ENCODE measurements around the gene FBXW7.

Gene FBXW7

DNA sequence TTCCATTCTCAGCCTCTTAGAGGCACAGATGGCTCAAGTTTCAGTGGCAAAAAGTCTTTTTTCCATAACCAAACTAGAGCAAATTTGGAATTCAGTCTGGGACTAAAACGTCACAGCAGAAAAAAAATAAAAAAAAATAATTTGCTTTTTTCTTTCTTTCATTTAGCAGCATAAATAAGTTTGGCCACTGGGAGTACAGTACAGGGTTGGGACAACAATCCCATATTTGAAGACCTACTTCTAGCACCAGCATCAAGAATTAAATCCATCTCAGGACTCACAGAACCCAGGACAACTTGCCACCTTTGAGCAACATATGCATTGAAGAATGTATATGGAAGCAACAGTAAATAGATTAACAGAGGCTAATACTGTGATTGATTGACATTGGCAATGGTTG lies 214.0 kb downstream of the FBXW7 start:
- DNase-seq: no peak

DNA sequence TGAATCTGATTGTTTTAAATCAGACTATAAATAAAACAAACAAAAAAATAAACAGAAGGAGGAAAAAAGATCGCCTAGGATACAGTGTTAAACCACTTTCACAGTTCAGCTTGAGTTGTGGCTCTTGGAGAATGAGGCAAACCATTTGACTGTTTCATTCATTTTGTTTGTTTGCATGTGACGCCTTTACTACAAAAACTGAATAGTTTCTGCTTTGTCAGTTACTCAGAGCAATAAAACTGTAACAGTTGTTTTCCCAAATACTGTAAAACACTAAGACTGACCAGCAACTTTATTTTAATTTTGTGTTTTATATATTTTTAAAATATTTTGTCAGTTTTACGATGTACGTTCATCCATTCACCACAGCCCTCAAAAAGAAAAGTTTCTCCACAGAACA lies 214.5 kb downstream of the FBXW7 start:
- DNase-seq: no peak

GRCh38 chr4:152316969-152317368 lies 218.9 kb downstream of the FBXW7 start:
- DNase-seq: no peak

DNA sequence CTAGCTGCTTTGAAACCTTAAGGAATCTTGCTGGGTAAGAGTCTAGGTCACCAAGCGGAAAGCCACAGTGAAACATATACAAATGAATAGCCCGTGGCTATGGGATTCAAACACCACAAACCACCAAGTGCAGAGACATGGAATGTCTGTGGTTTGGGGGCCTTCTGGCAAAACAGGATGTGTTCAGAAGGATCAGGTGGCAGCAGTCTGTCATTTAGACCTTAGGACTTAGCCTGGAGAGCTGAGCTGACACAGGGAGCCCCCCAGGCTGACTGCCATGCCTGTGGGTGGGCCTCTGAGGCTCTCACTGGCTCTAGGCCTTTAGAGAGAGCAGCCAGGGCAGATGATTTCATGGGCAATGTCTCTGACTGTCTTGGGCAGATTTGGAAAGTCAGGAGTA lies 225.6 kb downstream of the FBXW7 start:
- no peak for DNase-seq

GRCh38 chr4:152309418-152309817 lies 226.5 kb downstream of the FBXW7 start:
- no peak for DNase-seq

DNA sequence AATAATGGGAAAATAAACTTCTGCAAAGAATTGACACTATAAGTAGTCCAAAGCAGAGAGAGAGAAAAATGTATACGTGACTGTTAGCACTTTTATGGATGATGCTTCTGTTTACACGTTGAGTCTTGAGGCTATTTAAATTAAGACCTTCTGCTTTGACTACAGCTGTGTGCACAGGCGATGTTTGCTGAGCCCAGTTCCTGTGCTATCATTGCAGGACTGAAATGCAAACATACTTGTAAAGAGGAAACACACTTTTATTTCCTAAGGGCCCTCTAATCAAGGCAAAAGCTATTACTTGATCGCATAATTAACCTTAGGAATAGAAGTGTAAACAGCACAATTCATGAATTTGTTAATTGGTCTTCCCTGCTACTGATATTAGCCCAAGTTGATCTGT lies 226.9 kb downstream of the FBXW7 start:
- no peak for DNase-seq

DNA sequence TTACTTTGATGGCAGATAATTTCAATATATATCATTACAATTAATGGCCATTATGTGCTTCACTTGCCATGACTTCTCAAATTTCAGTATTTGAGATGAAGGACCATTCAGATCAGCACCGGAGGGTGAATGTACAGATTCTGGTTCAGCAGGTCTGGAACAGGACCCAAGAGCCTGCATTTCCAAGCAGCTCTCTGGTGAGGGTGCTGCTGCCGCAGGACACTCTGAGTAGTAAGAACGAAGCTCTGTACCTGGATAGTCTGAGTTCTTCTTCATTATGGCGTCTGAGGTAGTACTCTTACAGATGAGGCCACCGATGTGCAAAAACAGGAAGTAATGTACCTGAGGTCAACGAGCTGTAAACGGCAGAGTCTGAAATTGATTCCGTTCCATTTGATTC lies 228.2 kb downstream of the FBXW7 start:
- no peak for DNase-seq

DNA sequence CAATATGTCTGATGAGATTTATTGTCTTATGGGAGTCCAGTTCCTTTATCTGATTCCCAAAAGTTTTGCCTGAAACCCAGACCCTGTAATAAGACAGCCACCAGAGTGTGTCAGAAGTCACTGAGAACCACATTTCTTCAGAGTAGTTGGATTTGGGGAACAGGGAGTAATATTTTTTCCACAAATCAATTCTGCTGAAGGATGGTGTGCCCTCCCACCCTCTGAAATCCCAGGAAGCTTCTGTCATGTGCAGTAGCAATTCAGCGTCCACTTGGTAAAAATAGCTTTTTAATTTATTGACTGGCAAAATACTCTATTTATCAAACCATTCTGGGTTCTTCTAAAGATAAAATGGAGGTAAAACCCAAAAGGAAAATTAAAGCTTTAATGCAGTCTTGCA lies 229.4 kb downstream of the FBXW7 start:
- DNase-seq: no peak

GRCh38 chr4:152304220-152304619 lies 231.7 kb downstream of the FBXW7 start:
- no peak for DNase-seq

DNA sequence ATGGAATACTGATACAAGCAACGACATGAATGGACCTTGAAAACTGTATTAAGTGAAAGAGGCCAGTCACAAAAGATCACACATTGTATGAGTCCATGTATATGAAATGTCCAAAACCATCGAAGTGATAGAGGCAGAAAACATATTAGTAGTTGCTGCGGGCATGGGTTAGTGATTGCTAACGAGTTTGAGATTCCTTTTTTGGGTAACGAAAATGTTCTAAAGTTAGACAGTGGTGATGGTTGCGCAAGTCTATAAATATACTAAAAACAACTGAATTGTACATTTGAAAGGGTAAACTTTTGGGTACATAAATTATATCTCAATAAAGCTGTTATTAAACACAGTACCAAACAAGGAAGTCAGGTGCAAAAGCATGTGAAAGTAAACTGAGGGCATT lies 234.5 kb downstream of the FBXW7 start:
- no peak for DNase-seq

- no peak for DNase-seq
Measured at GRCh38 chr4:152299553-152299952, 236.3 kb downstream of the FBXW7 start.

- DNase-seq: no peak
Measured at GRCh38 chr4:152296386-152296785, 239.5 kb downstream of the FBXW7 start.

DNA sequence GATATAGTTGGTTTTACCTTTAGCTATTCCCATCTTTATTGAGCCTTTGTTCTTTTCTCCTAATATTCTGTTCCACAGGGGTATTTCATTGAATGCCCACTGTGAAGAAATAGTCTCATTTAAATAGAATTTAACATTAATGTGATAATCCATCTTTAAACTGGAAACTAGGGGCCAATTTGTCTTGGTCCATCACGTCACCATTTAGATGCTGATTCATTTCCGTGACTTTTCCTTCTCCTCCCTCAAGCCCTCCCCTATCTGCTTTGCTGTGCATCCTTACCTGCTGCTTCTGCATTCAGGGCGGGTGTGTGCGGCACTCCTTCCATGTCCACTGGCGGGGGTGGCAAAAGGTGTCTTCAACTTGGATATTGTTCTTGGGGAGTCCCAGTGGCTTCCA lies 241.1 kb downstream of the FBXW7 start:
- no peak for DNase-seq

DNA sequence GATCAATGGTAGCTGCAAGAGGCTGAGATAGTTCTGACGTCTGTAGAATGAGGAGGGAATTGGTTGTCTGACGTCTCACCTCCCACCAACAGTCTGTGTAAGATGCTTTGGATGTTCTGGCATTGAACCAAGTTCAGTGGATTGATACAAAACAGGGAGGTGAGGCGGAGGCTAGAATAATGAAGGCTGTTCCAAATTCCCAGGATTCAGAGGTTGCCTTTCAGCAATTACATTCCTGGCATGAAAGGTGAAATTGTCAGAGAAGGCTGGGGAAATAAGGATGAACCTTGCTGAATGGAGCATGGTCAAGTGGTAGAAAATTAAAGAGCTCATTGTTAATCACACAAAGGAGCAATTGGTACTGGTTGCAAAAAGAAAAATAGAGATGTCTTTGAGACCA lies 241.6 kb downstream of the FBXW7 start:
- no peak for DNase-seq

DNA sequence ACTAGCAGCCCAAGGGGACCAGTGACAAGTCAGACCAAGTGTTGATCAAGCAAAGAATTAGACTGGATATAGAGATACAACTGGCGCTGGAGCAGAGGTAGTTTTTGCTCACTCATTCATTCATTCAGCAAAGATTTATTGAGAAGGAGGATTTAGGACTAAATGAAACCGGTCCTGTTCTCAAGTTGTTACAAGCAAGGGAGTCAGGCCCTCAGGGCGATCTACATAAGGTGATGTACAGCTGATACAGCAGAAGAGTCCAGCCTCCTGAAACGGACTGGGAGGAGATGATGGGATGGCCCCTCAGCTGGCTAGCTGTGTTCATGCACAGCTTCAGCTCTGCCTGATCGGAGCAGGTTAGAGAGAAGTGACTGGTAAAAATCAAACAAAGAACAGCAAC lies 242.4 kb downstream of the FBXW7 start:
- no peak for DNase-seq

DNA sequence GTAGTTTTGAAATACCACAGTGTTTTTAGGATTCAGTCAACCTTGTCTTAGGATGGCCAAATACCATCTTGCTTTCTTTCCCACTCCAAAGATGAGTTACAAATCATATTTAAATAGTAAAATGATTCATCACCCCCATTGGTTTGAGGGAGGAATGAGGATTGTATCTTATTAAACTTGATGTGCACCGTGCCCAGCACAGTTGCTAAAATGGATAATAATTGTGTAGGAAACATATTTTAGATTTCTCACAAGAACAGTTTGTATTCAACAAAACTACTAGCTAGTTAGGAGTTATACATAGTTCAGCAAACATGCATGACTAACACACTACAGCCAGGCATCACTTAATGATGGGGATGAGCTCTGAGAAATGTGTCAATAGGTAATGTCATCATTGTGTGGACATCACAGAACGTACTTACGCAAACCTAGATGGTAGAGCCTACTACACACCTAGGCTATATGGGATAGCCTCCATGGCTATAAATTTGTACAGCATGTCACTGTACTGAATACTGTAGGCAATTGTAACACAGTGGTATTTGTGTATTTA lies 245.4 kb downstream of the FBXW7 start:
- no peak for DNase-seq

DNA sequence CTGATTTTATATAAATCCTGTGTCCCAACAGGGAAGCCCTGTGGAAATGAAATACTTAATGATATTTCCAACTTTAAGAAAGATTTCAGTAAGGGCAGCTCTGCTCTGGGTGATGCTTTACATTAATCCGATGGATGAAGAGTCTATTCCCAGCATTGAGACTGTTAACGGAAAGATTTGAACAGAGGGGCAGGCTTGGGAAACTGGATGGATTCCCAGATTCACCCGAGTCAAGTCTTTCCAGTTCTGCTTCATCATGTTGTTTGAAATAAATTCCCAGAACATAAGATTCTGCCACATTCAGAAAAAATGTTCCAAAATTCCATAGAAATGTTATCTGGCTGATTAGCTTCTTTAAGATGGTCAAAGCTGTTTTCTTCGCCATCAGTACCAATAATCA lies 246.0 kb downstream of the FBXW7 start:
- no peak for DNase-seq

GRCh38 chr4:152289541-152289940 lies 246.4 kb downstream of the FBXW7 start:
- DNase-seq: no peak

DNA sequence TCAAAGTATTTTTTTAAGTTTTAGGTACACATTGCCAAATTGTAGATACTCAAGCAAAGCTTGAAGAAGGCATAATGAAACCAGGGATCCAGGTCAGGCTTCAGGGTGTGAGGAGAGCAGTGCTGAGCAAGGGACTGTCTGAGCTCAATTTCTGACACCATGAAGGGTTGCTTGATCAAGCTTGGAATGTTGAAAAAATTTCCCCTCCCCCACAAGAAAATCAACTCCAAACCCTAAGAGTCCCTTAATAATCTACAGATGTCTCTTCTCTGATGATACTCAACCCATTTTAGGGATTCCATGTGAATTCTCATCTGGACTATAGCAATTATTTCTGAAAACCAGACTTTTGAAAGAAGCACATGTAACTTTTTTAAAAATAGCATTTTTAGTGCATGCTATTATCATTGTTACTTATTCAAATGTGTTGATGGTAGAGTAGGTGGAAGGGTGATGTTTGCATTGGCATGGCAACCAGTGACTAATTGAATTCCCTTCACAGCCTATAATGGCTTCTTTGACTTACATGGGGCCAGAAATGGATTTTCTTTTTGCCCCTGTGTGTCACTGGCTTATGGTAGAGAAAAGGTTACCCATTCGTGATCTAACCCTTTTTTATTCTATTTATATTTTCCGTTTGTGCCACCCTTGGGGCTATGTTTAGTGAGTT lies 252.0 kb downstream of the FBXW7 start:
- no peak for DNase-seq

DNA sequence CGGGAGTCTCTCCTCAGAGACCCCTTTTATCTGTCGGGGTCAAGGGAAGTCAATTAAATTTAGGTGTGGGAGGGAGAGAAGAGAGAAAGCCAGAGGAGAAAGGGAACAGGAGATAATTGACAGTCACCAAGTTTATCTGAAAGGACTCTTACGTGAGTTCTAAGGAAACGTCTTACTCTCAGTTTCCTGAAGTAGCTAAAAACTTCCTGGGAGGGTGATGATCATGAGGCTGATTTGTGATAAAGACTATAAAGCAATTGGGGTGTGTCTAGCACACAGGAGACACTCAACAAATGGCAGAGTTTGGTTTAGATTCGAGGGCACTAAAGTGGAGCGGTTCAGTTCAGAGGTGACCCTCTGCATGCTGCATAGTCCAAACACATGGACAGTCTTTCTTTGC lies 254.1 kb downstream of the FBXW7 start:
- no peak for DNase-seq

GRCh38 chr4:152281211-152281610 lies 254.7 kb downstream of the FBXW7 start:
- DNase-seq: no peak

GRCh38 chr4:152279234-152279566 lies 256.7 kb downstream of the FBXW7 start:
- no peak for DNase-seq

GRCh38 chr4:152278505-152279233 lies 257.2 kb downstream of the FBXW7 start:
- no peak for DNase-seq

DNA sequence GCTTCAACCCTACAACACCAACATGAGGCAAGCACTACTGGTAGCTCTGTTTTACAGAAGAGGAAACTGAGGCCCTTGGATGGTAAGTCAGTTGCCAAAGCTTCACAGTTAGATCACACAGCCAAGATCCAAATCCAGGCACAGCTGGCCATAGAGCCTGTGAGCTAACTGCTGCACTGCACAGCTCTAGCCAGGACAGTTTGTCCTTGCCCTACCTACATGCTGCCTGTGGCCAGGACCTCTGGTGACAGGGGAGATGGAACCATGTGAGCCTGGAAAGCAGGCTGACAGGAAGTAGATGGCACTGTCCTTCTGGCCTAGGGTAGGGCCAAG lies 257.8 kb downstream of the FBXW7 start:
- DNase-seq: no peak

GRCh38 chr4:152277333-152277732 lies 258.6 kb downstream of the FBXW7 start:
- DNase-seq: no peak
